BE2C (cell line): ENCODE results near the gene GAS6.

ENCODE experiments used
- DNase-seq: peaks from one replicate; pipeline ENCODE4 v3.0.0-alpha.2; 2020
- H3K27me3 ChIP-seq: fragments of 250-450 bp; sonication (Bioruptor Pico); 2 replicates; pipeline ENCODE4 v1.5.1; 2020; ENCODE audit warnings: mild to moderate bottlenecking
- H3K36me3 ChIP-seq: fragments of 250-450 bp; sonication (Bioruptor Pico); 2 replicates; pipeline ENCODE4 v1.5.1; 2020; ENCODE audit warnings: mild to moderate bottlenecking
- H3K4me1 ChIP-seq: fragments of 250-450 bp; sonication (Bioruptor Pico); 2 replicates; pipeline ENCODE4 v1.5.1; 2020
- H3K4me3 ChIP-seq: 2 replicates; pipeline ENCODE4 v1.5.1; 2011; ENCODE audit warnings: low read depth, low read length
- H3K9me3 ChIP-seq: fragments of 250-450 bp; sonication (Bioruptor Pico); 2 replicates; pipeline ENCODE4 v1.5.1; 2020
- CTCF ChIP-seq: IDR thresholded peaks from 2 replicates; pipeline ENCODE4 v1.5.1; 2012; ENCODE audit warnings: mild to moderate bottlenecking, low read depth, low read length

Gene GAS6

GRCh38 chr13:113901231-113901630 lies 37.4 kb upstream of the GAS6 start:
- TF ChIP-seq CTCF = no peak
- Histone ChIP-seq H3K4me3 (no peak overlapping the region), H3K9me3 (no peaks in the 10 kb centered on the region), H3K4me1 (peaks cover 6% of the 10 kb centered on the region; the same call in 1 of the 2 replicates), H3K27me3 (no peaks in the 10 kb centered on the region), H3K36me3 (no peaks in the 10 kb centered on the region)
- DNase-seq = no peak

GRCh38 chr13:113900646-113901045 lies 36.8 kb upstream of the GAS6 start:
- Histone ChIP-seq H3K4me1 (peaks cover 6% of the 10 kb centered on the region; the same call in 1 of the 2 replicates), H3K4me3 (no peak overlapping the region), H3K36me3 (no peaks in the 10 kb centered on the region), H3K27me3 (peaks cover 2% of the 10 kb centered on the region; the same call in 1 of the 2 replicates), H3K9me3 (no peaks in the 10 kb centered on the region)
- DNase-seq = no peak
- TF ChIP-seq CTCF = no peak

- Histone ChIP-seq H3K9me3 (no peaks in the 10 kb centered on the region), H3K4me1 (no peaks in the 10 kb centered on the region), H3K4me3 (no peak overlapping the region), H3K36me3 (no peaks in the 10 kb centered on the region), H3K27me3 (peaks cover 12% of the 10 kb centered on the region; the same call in 1 of the 2 replicates)
- no peak for TF ChIP-seq CTCF
- DNase-seq = no peak
These were observed 34.5 kb upstream of the GAS6 start for GRCh38 chr13:113898391-113898790.

GRCh38 chr13:113897966-113898365 lies 34.1 kb upstream of the GAS6 start:
- Histone ChIP-seq H3K27me3 (peaks cover 14% of the 10 kb centered on the region), H3K9me3 (no peaks in the 10 kb centered on the region), H3K4me1 (no peaks in the 10 kb centered on the region), H3K36me3 (no peaks in the 10 kb centered on the region), H3K4me3 (no peak overlapping the region)
- DNase-seq = no peak
- TF ChIP-seq CTCF = no peak

- H3K4me1 ChIP-seq = no peaks in the 10 kb centered on the region
- no peaks in the 10 kb centered on the region for H3K36me3 ChIP-seq
- no peak for TF ChIP-seq CTCF
- peaks cover 20% of the 10 kb centered on the region for H3K27me3 ChIP-seq
- no peak overlapping the region for H3K4me3 ChIP-seq
- H3K9me3 ChIP-seq = no peaks in the 10 kb centered on the region; the same call in 1 of the 2 replicates
- no peak for DNase-seq
These were observed 33.3 kb upstream of the GAS6 start for GRCh38 chr13:113897161-113897560.

GRCh38 chr13:113895436-113895835 lies 31.6 kb upstream of the GAS6 start:
- TF ChIP-seq CTCF = no peak
- H3K27me3 ChIP-seq = peaks cover 26% of the 10 kb centered on the region
- H3K4me3 ChIP-seq = no peak overlapping the region
- no peaks in the 10 kb centered on the region for H3K36me3 ChIP-seq
- H3K9me3 ChIP-seq = no peaks in the 10 kb centered on the region; the same call in 1 of the 2 replicates
- no peak for DNase-seq
- no peaks in the 10 kb centered on the region for H3K4me1 ChIP-seq
